Gastroesophageal sphincter (tissue), 4 donors: ENCODE results near the gene TMIGD2. TPM values are rescaled to one million over a fixed set of nuclear protein-coding genes. Genes with fewer than 3 reads are reported as not detected.

Experiments
- ATAC-seq: fragments of 150-250 bp; one replicate; pipeline ENCODE4 v1.9.1; 2016; ENCODE audit warnings: mild to moderate bottlenecking, moderate library complexity
- H3K27ac ChIP-seq, 4 donors: fragments of 200-600 bp; sonication (generic) in 3 of 4; 1 replicate in 3 of 4; 2 replicates in 1 of 4; pipeline ENCODE4 v1.5.1; 2016 to 2019
- H3K27me3 ChIP-seq: fragments of 200-600 bp; sonication (generic); one replicate; pipeline ENCODE4 v1.5.1; 2019
- H3K36me3 ChIP-seq, 2 donors: fragments of 200-600 bp; sonication (generic); one replicate each; pipeline ENCODE4 v1.5.1; 2019; ENCODE audit warnings: control low read depth in 1 of 2
- H3K4me1 ChIP-seq, 3 donors: fragments of 200-600 bp; sonication (generic); 1 replicate in 2 of 3; 2 replicates in 1 of 3; pipeline ENCODE4 v1.5.1; 2016 to 2019; ENCODE audit warnings: control low read depth in 2 of 3
- H3K4me3 ChIP-seq, 2 donors: fragments of 200-600 bp; sonication (generic); one replicate each; pipeline ENCODE4 v1.5.1; 2019; ENCODE audit warnings: mild to moderate bottlenecking in 1 of 2, moderate library complexity in 1 of 2
- H3K9me3 ChIP-seq, 3 donors: fragments of 200-600 bp; sonication (generic); one replicate each; pipeline ENCODE4 v1.5.1; 2017 to 2019; ENCODE audit warnings: control low read depth in 2 of 3
- CTCF ChIP-seq, 4 experiments: fragments of 200-600 bp in 2 of 4; fragments of 450-650 bp in 2 of 4; sonication (generic) in 1 of 4; IDR thresholded peaks; one replicate each; pipeline ENCODE4 v1.5.1; 2017 to 2019; ENCODE audit warnings: antibody characterized with exemption in 4 of 4, mild to moderate bottlenecking in 2 of 4, moderate library complexity in 2 of 4
- EP300 ChIP-seq: sonication (generic); formaldehyde crosslinking; IDR thresholded peaks from one replicate; pipeline ENCODE4 v1.6.1; 2017; ENCODE audit warnings: antibody characterized with exemption, mild to moderate bottlenecking
- POLR2A ChIP-seq, 2 donors: fragments of 450-650 bp; IDR thresholded peaks; one replicate each; pipeline ENCODE4 v1.6.1; 2017; ENCODE audit warnings: antibody characterized with exemption in 2 of 2, mild to moderate bottlenecking in 2 of 2, moderate library complexity in 1 of 2
- POLR2AphosphoS5 ChIP-seq: sonication (generic); formaldehyde crosslinking; IDR thresholded peaks from one replicate; pipeline ENCODE4 v1.6.1; 2017; ENCODE audit warnings: antibody characterized with exemption
- WGBS, 2 donors: methylation state at CpG; one replicate each; pipeline ENCODE4 v1.1.5; 2018; ENCODE audit warnings: low coverage in 1 of 2; 5-methylcytosine and 5-hydroxymethylcytosine counted together
- total RNA-seq, 4 donors: library from RNA; depleted of rRNA; stranded (reverse); fragments of >200 nt; gene quantifications; one replicate each; pipeline ENCODE4 v1.1.0, GENCODE V29; 2016

The TMIGD2 gene
- total RNA-seq, 4 donors from 2014 or later, result 0.35 to 0.67 TPM; not detected in 2

- 74 to 78% methylated on average over 3 to 4 of the region's 4 CpGs for WGBS, 2 donors
- Histone ChIP-seq H3K27me3 (no peaks in the 10 kb centered on the region), H3K4me1 (no peaks in the 10 kb centered on the region), H3K27ac (no peak overlapping the region), H3K36me3 (peaks cover 0 to 97% of the 10 kb centered on the region in 2 donors), H3K4me3 (no peak overlapping the region), H3K9me3 (no peaks in the 10 kb centered on the region)
- no peak for TF ChIP-seq POLR2A (IDR thresholded peaks at IDR 0.05)
- no peak for TF ChIP-seq CTCF (IDR thresholded peaks at IDR 0.05)
- no peak for TF ChIP-seq POLR2AphosphoS5
- TF ChIP-seq EP300, result no peak
- no peak for ATAC-seq
Observed at GRCh38 chr19:4264812-4265211, 37.4 kb downstream of the TMIGD2 start.

GRCh38 chr19:4260613-4261191 lies 41.5 kb downstream of the TMIGD2 start:
- no peak overlapping the region for H3K27ac ChIP-seq
- no peak for TF ChIP-seq CTCF (IDR thresholded peaks at IDR 0.05)
- TF ChIP-seq EP300, result no peak
- no peak for TF ChIP-seq POLR2A (IDR thresholded peaks at IDR 0.05)
- no peak for TF ChIP-seq POLR2AphosphoS5
- peaks cover 0 to 6% (median 0%) of the 10 kb centered on the region in 3 donors for H3K9me3 ChIP-seq
- no peaks in the 10 kb centered on the region for H3K4me1 ChIP-seq
- H3K36me3 ChIP-seq, result peaks cover 0 to 100% of the 10 kb centered on the region in 2 donors
- H3K4me3 ChIP-seq, result no peak overlapping the region
- no peak for ATAC-seq
- 80 to 86% methylated on average over 2 to 3 of the region's 11 CpGs for WGBS, 2 donors
- H3K27me3 ChIP-seq, result no peaks in the 10 kb centered on the region

GRCh38 chr19:4258181-4258580 lies 44.0 kb downstream of the TMIGD2 start:
- H3K4me3 ChIP-seq, result no peak overlapping the region
- H3K9me3 ChIP-seq, result peaks cover 0 to 6% (median 0%) of the 10 kb centered on the region in 3 donors
- no peaks in the 10 kb centered on the region for H3K4me1 ChIP-seq
- peaks cover 0 to 100% of the 10 kb centered on the region in 2 donors for H3K36me3 ChIP-seq
- TF ChIP-seq POLR2AphosphoS5, result no peak
- no peak for TF ChIP-seq EP300
- no peak for TF ChIP-seq CTCF (IDR thresholded peaks at IDR 0.05)
- TF ChIP-seq POLR2A (IDR thresholded peaks at IDR 0.05), result no peak
- H3K27me3 ChIP-seq, result no peaks in the 10 kb centered on the region
- WGBS, 2 donors, result no CpG with 5 or more reads among the region's 28 CpGs
- H3K27ac ChIP-seq, result no peak overlapping the region
- no peak for ATAC-seq

- TF ChIP-seq EP300 (no peak), POLR2AphosphoS5 (no peak), CTCF (IDR thresholded peaks at IDR 0.05) (no peak), POLR2A (IDR thresholded peaks at IDR 0.05) (no peak)
- no peaks in the 10 kb centered on the region for H3K27me3 ChIP-seq
Observed at GRCh38 chr19:4257025-4257424, 45.2 kb downstream of the TMIGD2 start.

GRCh38 chr19:4256563-4256962 lies 45.6 kb downstream of the TMIGD2 start:
- no peak for ATAC-seq
- Histone ChIP-seq H3K9me3 (peaks cover 0 to 6% (median 0%) of the 10 kb centered on the region in 3 donors), H3K36me3 (peaks cover 0 to 100% of the 10 kb centered on the region in 2 donors), H3K4me1 (no peaks in the 10 kb centered on the region), H3K27ac (no peak overlapping the region), H3K4me3 (no peak overlapping the region), H3K27me3 (no peaks in the 10 kb centered on the region)
- WGBS, 2 donors, result 100% methylated on average over 1 of the region's 4 CpGs; no CpG with 5 or more reads in 1 of the 2 donors
- no peak for TF ChIP-seq CTCF (IDR thresholded peaks at IDR 0.05)

More at GRCh38 chr19:4257025-4257424, 45.2 kb downstream of the TMIGD2 start:
- Histone ChIP-seq H3K36me3 (peaks cover 0 to 100% of the 10 kb centered on the region in 2 donors), H3K4me1 (no peaks in the 10 kb centered on the region), H3K9me3 (peaks cover 0 to 6% (median 0%) of the 10 kb centered on the region in 3 donors), H3K4me3 (no peak overlapping the region), H3K27ac (no peak overlapping the region)
- WGBS, 2 donors, result 90 to 100% methylated on average over 1 to 6 of the region's 6 CpGs
- ATAC-seq, result no peak
